Measurements from ENCODE around the gene CRABP2. TPM values are rescaled to one million over a fixed set of nuclear protein-coding genes. Genes with fewer than 3 reads are reported as not detected.

Gene CRABP2
- total and polyA plus RNA-seq, 2 experiments from 2014 or later: 45.9 to 137 TPM

- TF ChIP-seq ZNF114 (CRISPR knock-in tag; IDR thresholded peaks at IDR 0.05): no peak
- TF ChIP-seq NANOG (IDR thresholded peaks at IDR 0.05; ENCODE audit: borderline replicate concordance): no peak
- no peak for TF ChIP-seq CREB1 (CRISPR knock-in tag; IDR thresholded peaks at IDR 0.05; ENCODE audit: low read depth)
Observed at GRCh38 chr1:156663178-156663577, 42.2 kb downstream of the CRABP2 start (continued).

GRCh38 chr1:156662800-156663055, 42.7 kb downstream of the CRABP2 start:
- H3K27me3 Mint-ChIP-seq (ENCODE audit: insufficient read depth, low read depth, poor library complexity): peaks cover 36% of the 10 kb centered on the region
- H2AFZ ChIP-seq: no peak overlapping the region
- peaks cover 75% of the 10 kb centered on the region for H3K4me1 Mint-ChIP-seq
- H3K9me3 Mint-ChIP-seq: no peaks in the 10 kb centered on the region; the same call in 1 of the 3 replicates
- peaks cover 21% of the 10 kb centered on the region for H3K27me3 ChIP-seq (ENCODE audit: insufficient read depth)
- DNase-seq (ENCODE audit: low spot score) (no peak), ATAC-seq (no peak)
- H3K27ac ChIP-seq (ENCODE audit: low read depth): peak overlapping the region; percentile 93
- H3K4me3 Mint-ChIP-seq: no peak overlapping the region; the same call in 2 of the 3 replicates
- peaks cover 28% of the 10 kb centered on the region; the same call in 1 of the 2 replicates for H3F3A ChIP-seq (replicated peaks; ENCODE audit: low read depth)
- no peaks in the 10 kb centered on the region for H3K79me2 ChIP-seq (replicated peaks; ENCODE audit: insufficient read depth)
- no peaks in the 10 kb centered on the region for H3K9me2 ChIP-seq (ENCODE audit: insufficient read depth)
- H3K36me3 Mint-ChIP-seq (ENCODE audit: low read depth): peaks cover 2% of the 10 kb centered on the region; the same call in 1 of the 3 replicates
- H3K4me3 ChIP-seq: no peak overlapping the region
- TF ChIP-seq CREB1 (CRISPR knock-in tag; IDR thresholded peaks at IDR 0.05; ENCODE audit: low read depth): no peak
- TF ChIP-seq ZNF331 (CRISPR knock-in tag; IDR thresholded peaks at IDR 0.05; ENCODE audit: low read depth): no peak
- no peak for TF ChIP-seq NANOG (IDR thresholded peaks at IDR 0.05; ENCODE audit: borderline replicate concordance)
- no peak for TF ChIP-seq ZNF462 (CRISPR knock-in tag; IDR thresholded peaks at IDR 0.05)
- no peak for TF ChIP-seq JUNB (IDR thresholded peaks at IDR 0.05; ENCODE audit: unreplicated experiment)
- TF ChIP-seq ETS1 (IDR thresholded peaks at IDR 0.05): no peak
- TF ChIP-seq ZNF114 (CRISPR knock-in tag; IDR thresholded peaks at IDR 0.05): no peak
- TF ChIP-seq REST (IDR thresholded peaks at IDR 0.05; ENCODE audit: unreplicated experiment): no peak
- TF ChIP-seq EZH2phosphoT487 (IDR thresholded peaks at IDR 0.05; ENCODE audit: unreplicated experiment): no peak
- no peak for TF ChIP-seq STAT1 (IDR thresholded peaks at IDR 0.05; ENCODE audit: unreplicated experiment)
- no peaks in the 10 kb centered on the region for H3K36me3 ChIP-seq (ENCODE audit: insufficient read depth)
- H3K27ac Mint-ChIP-seq: peak overlapping the region; percentile 35; the same call in 1 of the 2 replicates
- H4K20me1 ChIP-seq (replicated peaks; ENCODE audit: insufficient read depth): no peaks in the 10 kb centered on the region
- H3K4me2 ChIP-seq: peak overlapping the region; percentile 78
- peaks cover 80% of the 10 kb centered on the region for H3K4me1 ChIP-seq (ENCODE audit: insufficient read depth)
